ENCODE data around the gene SFRP5.

SFRP5 gene

GRCh38 chr10:97764519-97764931, 7.3 kb downstream of the SFRP5 start:
- no peak for DNase-seq (ENCODE audit: low read depth)

DNA sequence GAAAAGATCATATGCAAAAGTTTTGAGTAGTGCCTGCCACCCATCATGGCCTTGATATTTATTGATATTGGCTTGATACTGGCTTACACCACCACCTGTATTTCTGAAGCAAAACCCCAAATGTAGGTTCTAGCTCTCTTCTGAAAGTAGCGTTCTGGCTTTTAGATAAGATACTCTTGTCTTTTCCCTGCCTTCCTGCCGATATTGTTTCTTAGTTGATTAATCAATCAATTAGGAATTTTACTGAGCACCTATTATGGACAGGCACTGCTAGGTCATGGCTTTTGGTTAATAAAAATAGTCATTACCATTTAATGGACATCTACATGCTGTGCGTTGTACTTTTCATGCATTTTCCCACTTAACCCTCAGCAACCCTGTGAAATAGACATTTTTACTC, 7.9 kb downstream of the SFRP5 start:
- no peak for DNase-seq (ENCODE audit: low read depth)

GRCh38 chr10:97763411-97763810, 8.4 kb downstream of the SFRP5 start:
- no peak for DNase-seq (ENCODE audit: low read depth)

GRCh38 chr10:97762816-97763215, 9.0 kb downstream of the SFRP5 start:
- DNase-seq (ENCODE audit: low read depth), result peak; percentile 17

DNA sequence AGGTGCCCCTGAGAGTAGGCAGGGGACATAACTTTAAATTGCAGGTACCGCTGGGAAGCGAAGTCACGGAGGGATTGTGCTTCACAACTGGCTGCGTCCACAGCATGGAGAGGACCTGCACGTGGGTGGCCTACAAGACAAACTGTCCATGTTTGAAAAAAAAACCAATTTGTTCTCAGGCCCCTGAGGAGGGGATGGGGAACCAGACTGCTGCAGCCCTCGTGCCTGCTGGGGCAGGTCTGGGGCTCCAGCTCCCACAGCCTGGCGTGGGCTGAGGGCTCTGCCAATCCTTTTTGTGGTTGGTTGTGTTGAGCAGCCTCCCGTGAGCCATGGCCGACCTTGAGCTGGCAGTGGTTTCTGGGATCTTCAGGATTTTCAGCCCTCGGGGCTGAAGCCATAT, 9.7 kb downstream of the SFRP5 start:
- DNase-seq (ENCODE audit: low read depth), result no peak

- DNase-seq (ENCODE audit: low read depth), result no peak
Measured at GRCh38 chr10:97761331-97761865, 10.4 kb downstream of the SFRP5 start.

DNA sequence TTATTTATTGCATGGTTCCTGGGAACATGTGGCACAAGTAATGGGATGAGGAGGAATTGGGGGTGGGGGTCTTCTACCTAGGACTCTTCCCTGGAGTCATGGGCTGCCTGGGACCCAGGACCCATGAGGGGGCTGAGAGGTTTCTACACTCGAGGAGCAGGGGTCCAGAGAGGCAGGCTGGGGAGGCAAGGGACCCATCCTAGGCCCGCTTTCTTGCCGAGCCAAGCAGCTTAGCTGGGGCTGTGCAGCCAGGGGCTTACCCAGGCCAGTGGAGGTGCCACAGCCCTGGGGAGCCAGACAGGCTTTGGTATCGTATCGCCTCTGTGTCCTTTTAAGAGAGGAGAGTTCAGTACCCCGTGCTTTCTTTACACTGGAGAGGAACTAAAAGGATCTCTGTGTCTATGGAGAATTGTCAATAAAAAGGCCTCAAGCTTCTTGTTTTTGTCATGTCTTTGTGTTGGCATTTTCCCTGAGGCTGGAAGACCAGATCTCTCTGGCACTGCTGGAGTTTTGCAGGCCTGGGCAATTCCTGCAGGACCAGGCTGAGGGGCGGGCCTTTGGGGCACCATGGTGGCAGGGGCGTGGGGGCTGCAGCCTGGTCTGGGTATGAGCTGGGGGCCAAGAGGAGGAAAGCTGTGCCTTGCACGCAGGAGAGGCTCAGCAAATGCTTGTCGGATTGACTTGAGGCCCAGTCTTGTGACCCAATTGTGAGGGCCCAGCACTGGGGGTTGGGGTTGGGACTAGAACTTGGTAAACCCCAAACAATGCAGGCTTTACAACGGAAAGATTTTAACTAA, 11.1 kb downstream of the SFRP5 start:
- DNase-seq (ENCODE audit: low read depth), result no peak

DNA sequence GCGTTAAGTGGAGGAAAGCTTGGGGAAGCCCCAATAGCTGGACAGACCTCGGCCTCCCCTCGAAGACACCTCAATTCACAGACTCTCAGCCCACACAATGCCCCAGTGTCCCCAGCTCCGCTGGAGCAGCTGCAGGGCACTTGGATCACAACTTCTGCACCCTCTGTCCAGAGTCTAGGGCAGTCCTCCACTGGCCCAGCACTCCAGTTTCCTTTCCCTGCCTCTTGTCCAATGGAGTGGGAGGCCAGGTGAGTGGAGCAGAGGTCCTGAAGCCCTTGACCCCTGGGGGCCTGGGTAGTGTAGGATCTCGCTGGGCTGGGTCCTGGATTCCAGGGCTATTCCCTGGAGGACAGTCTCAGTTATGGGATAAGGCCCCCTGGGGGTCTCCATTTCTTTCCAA, 11.9 kb downstream of the SFRP5 start:
- DNase-seq (ENCODE audit: low read depth), result no peak

GRCh38 chr10:97759158-97759887, 12.5 kb downstream of the SFRP5 start:
- DNase-seq (ENCODE audit: low read depth), result peak; percentile 63

- DNase-seq (ENCODE audit: low read depth), result no peak
Measured at GRCh38 chr10:97757471-97757870, 14.3 kb downstream of the SFRP5 start.

DNA sequence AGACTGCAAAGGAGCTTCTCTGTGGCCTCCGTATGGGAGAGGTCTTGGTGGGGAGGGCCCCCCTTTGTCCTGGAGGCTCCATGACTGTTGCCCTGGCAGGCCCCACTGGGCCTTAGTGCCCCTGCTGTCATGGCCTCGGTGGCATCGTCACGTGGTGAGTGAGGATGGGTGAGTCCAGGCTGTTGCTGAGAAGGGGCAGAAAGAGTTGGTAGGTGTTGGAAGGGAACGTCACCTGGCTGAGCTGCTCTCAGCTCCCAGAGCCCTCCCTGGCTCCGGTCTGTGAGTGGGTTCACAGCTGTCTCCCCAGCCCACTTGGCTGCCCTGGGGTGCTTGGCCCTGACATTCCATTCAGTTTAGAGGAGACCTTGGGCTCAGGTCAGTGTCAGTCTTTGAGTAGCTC, 16.1 kb downstream of the SFRP5 start:
- DNase-seq (ENCODE audit: low read depth), result no peak

GRCh38 chr10:97754726-97755125, 17.1 kb downstream of the SFRP5 start:
- DNase-seq (ENCODE audit: low read depth), result no peak

GRCh38 chr10:97752956-97753355, 18.8 kb downstream of the SFRP5 start:
- DNase-seq (ENCODE audit: low read depth), result no peak

DNA sequence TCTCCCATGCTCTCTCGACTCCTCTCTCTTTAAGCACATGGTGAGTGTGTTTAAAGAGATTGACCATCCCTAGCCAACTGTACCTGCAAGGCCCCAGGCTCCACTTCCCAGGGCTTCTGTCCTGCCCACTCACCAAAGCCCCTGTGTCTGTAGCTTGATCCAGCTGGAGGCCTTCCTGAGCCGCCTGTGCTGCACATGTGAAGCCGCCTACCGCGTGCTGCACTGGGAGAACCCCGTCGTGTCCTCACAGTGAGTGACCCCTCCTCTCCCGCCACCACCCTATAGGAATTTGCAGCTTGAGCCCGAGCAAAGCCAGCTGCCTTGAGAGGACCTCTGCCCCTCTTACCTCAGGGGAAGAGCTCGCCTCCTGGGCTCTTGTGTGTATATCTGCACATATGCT, 23.7 kb downstream of the SFRP5 start:
- no peak for DNase-seq (ENCODE audit: low read depth)

DNA sequence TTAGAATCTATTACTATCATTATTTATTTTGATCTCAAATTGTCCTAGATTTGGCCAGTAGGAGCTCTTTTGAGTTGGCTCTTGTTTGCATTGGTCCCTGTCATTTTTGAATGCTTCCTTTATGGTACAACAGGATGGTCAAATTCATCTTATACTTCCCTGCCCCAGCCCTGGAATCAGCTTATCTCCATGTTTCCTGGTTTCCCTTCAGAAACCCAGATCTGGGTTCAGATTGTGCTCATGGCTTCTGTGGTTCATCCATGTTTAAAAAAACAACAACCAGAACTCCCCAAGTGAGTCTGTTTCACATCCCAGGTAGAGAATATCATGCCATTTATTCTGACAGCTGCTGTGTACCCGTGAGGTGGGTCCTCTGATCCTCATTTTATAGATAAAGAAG, 24.2 kb downstream of the SFRP5 start:
- DNase-seq (ENCODE audit: low read depth), result no peak

DNA sequence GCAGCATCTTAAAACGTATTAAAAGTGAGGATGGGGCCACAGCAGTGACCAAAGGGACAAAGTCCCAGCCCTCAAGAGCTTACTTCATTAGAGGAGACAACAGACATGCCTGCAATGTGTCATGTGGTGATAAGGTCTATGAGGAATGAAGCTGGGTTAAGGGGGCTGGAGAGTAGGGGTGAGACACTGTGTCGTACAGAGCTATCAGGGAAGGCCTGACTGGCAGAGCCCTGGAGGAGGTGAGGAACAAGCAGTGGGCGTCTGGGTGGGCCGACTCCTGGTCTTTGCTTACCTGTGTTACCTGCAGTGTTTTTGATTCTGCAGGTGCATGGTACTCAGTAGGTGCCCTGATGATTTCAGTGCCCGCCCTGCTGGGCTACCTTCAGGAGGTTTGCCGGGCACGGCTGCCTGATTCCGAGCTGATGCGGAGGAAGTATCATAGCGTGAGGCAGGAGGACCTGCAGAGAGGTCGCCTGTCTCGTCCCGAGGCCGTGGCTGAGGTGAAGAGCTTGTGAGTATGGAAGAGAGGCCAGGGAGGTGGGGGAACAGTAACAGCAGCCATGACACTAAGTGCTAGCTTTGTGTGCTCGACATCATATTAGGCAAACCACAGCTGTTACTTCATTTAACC, 27.3 kb downstream of the SFRP5 start:
- DNase-seq (ENCODE audit: low read depth), result no peak

DNA sequence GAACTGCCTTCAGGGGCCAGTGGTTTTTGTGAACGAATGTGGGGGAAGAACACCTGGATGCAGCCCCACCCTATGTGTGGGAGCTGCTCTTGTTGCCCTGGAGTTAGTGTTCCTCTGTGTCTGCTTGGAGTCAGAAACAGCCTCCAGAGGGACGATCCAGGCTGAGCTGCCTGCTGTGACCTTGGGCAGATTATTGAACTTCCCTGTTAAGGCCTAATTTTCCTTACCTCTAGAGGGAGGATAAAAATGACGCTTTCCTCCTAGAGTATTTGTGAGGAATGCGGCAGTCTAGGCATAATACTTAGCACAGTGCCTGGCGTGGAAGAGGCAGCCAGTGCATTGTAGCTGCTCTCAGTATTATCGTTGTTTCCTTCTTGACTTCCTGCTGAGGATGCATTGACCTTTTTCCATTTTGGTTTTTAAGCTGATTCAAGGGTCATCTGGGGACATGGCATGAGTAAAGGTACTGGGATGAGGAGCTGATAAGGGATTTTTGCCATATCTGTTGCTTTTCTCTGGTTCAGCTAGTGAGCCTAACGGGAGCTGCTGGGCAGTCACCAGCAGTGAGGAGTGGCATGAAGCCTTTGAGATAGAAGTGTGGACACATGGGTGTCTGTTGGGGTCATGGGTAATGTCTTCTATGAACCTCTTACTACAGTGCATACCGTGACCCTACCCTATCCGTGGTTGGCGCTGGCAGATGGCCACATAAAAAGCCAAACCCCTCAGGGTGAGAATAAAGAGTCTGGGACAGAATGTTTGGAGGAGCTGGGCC, 28.4 kb downstream of the SFRP5 start:
- no peak for DNase-seq (ENCODE audit: low read depth)

DNA sequence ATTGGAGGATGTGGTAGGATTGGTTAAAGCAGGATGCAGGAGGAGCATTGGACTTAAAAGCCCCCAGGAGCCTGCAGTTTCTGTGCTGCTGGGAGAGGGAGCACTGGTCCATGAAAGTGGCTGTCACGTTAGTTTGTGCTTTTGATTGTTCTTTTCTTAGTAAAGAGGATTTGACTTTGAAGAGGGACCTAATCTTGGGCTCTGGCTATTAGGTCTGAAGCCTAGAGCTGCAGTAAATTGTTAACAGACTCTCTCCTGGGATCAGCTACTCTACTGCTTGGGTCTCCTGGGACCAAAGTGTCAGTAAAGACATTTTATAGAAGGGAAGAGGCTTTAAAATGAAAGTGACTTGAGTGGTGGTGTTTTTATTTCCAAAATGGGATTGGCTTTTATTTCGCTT, 31.2 kb downstream of the SFRP5 start:
- no peak for DNase-seq (ENCODE audit: low read depth)

DNA sequence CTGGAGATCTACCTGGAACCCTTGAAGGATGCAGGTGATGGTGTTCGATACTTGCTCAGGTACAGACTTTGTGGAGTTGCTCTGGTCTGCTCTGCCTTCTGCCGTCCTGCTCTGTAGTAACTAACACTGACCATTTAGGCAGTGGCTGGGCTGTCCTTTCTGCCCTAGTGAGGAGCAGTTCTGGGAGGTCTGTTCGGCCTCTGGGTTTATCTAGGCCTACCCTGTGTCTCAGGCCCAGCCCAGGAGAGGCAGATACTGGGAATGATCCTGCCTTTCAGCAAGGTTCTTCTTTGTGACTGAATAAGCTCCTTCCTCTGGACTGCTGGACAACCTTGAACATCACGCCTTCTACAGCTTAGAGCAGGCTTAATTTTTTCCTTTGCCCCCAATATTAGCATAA, 33.2 kb downstream of the SFRP5 start:
- no peak for DNase-seq (ENCODE audit: low read depth)

DNA sequence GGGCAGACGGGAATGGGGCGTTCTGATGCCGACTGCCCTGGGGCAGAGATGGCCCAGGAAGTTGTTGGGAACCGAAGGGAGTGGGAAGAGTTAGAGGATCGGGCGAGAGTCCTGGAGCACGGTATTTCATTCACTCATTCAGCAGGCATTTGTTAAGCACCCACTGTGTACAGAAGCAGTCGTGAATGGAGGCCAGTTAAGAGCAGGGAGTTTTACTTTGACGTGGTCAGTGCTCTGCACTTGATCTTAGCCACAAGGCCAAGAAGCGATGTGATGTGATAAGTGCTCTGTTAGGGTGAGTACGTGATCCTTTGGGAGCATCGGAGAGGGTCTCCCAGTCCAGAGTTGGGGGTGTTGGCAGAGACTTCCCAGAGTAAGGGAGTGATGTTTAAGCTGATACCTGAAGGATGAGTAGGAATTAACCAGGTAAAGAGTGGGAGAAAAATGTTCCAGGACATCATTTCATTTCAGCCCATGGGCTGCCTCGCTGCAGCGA, 34.0 kb downstream of the SFRP5 start:
- peak; percentile 81 for DNase-seq (ENCODE audit: low read depth)

- DNase-seq (ENCODE audit: low read depth), result peak; percentile 94
Measured at GRCh38 chr10:97736902-97737769, 34.7 kb downstream of the SFRP5 start, which contains the start of gene ZFYVE27. Gene ZFYVE27, plus strand, starts transcription at chr10:97737128. Its CDS starts 1,350 bp downstream, at chr10:97738478.

Measured in EH (cell line).